Stimulated activated CD4-positive, alpha-beta T cell treated with anti-CD3 and anti-CD28 coated beads, Interleukin-4, amount 100 ng/mL, for 48 hours (primary cell): Measurements from ENCODE around the gene IFT81.

Experiments used
- DNase-seq, 2 donors: peaks; one replicate each; pipeline ENCODE4 v3.0.0-alpha.2; 2020; ENCODE audit warnings: low read depth in 2 of 2

IFT81 gene

DNA sequence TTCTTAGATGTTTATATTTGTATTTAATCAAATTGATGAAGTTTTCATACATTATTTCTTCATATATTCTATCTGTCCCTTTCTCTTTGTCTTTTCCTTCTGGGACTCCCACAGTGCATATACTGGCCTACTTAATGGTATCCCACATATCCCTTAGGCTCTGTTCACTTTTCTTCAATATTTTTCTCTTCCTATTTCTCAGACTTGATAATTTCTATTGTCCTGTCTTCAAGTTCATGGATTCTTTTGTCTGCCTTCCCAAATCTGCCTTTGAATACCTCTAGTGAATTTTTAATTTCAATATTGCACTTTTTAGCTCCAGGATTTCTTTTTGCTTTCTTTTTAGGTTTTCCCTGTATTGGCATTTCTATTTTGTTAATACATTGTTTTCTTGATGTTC is 33.4 kb downstream of the IFT81 start:
- no peak for DNase-seq

- no peak for DNase-seq
Observed at GRCh38 chr12:110159671-110160245, 35.6 kb downstream of the IFT81 start.

- DNase-seq = no peak
Observed at GRCh38 chr12:110165540-110166159, 41.5 kb downstream of the IFT81 start.

DNA sequence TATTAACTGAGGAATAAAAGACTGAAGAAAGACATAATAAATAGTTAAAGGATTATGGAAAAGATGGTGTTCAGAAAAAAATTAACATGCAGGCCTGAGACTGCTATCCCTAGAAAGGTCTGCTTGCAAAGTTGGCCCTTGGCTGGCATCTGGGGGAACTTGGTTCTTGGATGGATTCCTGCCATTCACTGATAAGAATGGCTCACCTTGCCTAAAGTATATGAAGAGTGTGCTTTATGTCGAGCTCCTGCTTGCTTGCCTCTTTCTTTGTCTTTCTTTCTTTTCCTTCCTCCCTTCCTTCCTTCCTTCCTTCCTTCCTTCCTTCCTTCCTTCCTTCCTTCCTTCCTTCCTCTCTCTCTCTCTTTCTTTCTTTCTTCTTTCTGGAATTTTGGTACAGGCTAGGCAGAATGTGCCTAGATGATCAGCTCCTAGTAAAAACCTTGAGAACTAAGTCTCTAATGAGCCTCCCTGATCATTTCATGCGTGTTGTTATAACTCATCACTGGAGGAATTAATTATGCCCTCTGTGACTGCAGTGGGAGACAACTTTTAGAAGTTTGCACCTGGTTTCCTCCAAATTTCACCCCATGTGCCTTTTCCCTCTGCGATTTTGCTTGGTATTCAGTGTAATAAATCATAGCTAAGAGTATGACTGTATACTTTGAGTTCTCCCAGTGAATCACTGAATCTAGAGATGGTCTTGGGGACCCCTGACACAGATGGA is 44.7 kb downstream of the IFT81 start:
- no peak for DNase-seq

GRCh38 chr12:110170535-110171185 is 46.5 kb downstream of the IFT81 start:
- DNase-seq = no peak

- DNase-seq = no peak
Observed at GRCh38 chr12:110171186-110171538, 47.0 kb downstream of the IFT81 start.

GRCh38 chr12:110171636-110172035 is 47.5 kb downstream of the IFT81 start:
- no peak for DNase-seq

DNA sequence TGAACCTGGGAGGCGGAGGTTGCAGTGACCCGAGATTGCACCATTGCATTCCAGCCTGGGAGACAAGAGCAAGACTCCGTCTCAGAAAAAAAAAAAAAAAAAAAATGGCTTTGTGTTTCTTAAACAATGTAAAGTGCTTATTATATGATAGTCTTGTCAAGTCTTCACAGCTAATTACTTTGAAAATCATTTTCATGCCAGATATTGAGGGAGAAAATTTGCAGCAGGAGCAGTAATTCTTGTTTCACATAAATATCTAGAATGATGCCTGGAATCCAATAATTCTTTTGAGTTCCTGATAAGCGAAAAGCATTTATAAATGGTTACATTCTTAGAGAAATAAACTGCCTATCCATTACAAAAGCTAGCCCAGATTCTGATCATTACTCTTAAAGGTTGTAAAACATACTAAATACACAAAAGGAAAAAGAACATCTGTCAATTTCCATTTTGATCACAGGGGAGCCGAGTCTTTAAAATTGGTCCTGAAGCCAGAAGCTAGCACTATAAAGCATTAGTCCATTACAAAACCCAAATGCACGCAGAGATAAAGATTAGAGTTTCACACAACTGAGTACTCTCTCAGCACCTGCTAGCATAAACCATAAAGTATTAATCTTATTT is 50.3 kb downstream of the IFT81 start:
- no peak for DNase-seq

DNA sequence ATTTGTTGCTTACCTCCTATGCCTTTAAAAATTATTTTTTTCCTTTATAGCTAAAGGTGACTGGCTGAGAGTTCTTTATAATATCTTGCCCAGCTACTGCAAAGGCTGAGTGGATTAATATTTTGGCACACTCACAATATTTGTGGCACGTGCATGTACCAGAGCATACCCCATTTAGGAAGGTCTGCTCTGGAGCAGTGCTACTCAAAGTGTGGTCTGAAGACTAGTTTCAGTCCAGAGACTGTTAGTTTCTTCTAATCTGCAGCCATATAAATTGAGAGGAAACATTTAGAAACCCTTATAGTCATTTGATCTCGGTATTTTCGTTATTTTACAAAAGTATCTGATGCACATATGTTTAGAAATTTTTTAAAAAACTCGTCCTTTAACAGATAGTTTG is 51.0 kb downstream of the IFT81 start:
- DNase-seq = no peak

DNA sequence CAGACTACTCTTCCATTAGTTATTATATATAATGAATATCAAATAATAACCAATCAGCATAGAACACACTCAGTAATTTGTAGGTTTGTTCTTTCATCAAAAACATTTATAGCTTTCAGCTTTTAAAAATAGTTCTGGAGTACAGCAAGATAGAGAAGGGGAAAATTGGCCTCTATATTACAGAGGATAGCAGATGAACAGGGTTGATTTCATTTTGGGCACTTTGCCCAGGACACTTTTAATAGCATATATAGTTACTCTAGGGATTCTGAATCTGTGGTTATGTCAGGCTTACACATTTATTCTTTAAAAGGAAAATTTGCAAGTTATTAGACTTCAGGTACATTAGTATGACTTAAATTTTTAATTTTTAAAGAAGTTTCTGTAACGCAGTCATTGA is 52.6 kb downstream of the IFT81 start:
- DNase-seq = no peak

- DNase-seq = no peak
Observed at GRCh38 chr12:110179291-110179690, 55.1 kb downstream of the IFT81 start.

GRCh38 chr12:110180591-110181005 is 56.4 kb downstream of the IFT81 start:
- no peak for DNase-seq

DNA sequence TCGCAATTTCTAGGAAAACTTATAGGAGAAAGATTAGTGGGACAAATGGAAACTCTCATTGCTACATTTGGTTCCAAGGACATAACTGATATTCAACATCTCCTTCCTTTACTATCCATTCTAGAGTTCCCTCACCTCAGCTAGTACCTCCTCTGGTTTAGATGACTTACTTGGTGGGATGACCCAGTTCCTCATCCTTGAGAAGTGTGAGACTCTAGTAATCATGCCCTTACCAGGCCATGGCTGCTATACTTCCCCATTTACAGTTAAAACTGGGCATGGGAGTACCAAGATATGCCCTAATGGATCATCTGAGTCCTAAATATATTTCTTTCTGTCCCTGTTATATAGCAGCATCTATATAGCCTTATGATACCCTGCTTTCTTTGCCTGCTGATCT is 58.1 kb downstream of the IFT81 start:
- DNase-seq = no peak

DNA sequence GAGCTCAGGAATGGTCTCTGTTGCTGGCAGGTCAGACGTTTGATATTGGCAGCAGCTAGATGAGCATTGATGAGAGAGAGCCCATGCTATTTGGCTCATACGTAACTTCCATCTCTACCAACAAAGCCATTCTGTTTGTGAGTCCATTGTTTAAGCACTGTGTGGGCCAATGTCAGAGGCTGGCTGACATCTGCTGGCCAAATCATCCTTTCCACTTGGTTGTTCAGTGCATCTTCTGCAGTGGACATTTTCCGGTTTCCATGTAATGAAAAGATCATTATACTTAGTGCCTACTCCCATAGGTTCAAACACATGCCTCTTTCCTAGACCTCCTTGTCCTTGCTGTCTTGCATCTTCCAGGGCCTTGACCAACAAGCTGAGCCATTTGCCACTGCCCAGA is 59.2 kb downstream of the IFT81 start:
- DNase-seq = no peak

GRCh38 chr12:110185626-110186025 is 61.5 kb downstream of the IFT81 start:
- DNase-seq = no peak

DNA sequence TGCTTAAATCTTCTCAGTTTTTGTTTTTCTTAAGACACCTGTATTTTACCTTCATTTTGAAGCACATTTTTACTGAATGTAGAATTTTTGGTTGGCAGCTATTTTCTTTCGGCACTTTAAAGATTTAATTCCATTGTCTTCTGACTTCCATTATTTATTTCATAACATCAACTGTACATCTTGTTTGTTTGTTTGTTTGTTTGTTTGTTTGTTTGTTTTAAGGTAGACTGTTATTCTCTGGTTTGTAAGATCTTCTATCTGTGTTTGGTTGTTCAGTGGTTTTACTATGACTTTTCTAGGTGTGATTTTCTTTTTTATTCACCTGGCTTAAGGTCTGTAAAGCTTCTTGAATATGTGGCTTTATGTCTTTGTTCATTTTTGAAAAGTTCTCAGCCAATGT is 61.9 kb downstream of the IFT81 start:
- no peak for DNase-seq

DNA sequence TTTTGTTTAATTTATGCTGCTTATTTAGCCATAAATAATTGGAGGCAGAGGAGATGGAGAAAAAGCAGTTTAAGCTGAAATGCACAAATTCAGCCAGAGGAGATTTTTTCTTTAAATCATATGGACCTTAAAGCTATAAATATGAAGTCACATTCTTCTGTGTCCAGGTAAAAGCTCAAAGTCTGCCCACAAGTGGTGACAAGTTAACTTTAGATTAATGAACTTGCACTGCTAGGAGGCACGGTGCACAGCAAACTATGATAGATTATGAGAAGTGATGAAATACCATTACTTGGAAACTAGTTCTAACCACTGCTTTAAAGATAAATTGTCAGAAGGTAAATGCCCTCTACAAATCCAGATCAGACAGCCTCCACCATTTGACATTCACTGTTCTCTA is 69.0 kb downstream of the IFT81 start:
- DNase-seq = no peak

- DNase-seq = no peak
Observed at GRCh38 chr12:110197003-110197402, 72.8 kb downstream of the IFT81 start.

- no peak for DNase-seq
Observed at GRCh38 chr12:110198386-110198785, 74.2 kb downstream of the IFT81 start.

DNA sequence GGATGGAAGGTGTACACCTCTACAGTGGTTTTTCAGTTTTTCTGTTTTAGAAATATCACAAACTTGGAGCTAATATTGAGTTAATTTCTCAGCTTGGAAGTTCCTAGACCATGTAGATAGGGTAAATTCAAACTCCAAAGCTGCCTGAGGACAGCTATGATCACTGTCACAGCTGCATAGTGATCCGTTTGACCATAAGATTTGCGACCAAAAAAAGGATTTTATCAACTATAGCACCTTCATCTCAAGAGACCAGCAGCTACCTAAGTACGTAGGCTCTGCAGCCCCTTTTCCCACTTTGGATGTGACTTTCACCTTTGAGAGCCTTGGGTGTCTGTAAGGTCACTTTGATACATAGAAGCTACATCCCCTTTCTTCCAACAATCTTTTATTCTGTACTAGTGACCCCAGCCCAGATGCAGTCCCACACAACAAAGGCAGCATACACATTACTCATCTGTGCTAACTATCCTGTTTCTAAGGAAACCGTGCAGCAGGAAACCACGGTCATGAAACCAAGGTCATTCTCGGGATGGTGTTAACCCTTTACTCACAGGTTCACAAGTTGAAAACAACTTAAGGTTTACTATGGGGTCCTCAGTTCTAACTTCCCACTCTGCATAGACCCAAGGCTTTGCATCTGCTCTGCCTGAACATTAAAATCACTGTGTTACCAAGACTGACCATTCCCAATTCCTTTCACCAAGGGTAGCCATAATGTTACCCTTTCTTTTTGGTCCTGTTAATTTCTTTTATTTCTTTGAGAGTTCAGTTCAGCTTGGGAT is 75.4 kb downstream of the IFT81 start:
- DNase-seq = no peak

- no peak for DNase-seq
Observed at GRCh38 chr12:110200124-110200417, 75.9 kb downstream of the IFT81 start.

DNA sequence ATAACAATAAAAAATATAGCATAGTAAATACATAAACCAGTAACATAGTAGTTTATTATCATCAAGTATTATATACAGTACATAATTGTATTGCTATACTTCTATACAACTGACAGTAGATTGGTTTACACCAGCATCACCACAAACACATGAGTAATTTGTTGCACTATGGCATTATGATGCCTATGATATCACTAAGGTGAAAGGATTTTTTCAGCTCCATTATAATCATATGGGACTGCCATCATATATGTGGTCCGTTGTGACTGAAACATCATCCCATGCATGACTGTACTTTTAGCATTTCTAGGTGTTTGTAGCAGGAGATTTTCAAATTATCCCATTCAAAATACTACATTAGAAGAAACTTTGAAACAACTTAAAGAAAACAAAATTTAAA is 77.8 kb downstream of the IFT81 start:
- no peak for DNase-seq
